Skeletal muscle tissue (tissue), 4 donors: ENCODE data around the gene IRAK1. TPM values are rescaled to one million over a fixed set of nuclear protein-coding genes. Genes with fewer than 3 reads are reported as not detected.

Experiments used
- H3K27ac ChIP-seq: one replicate; pipeline ENCODE4 v1.7.0; 2013; ENCODE audit warnings: mild to moderate bottlenecking, low read depth, low read length, inconsistent platforms
- H3K27me3 ChIP-seq, 3 donors: one replicate each; pipeline ENCODE4 v1.7.0; 2013; ENCODE audit warnings: low read length in 3 of 3; ENCODE audit not compliant: control insufficient read depth in 3 of 3, insufficient read depth in 3 of 3
- H3K36me3 ChIP-seq, 3 donors: one replicate each; pipeline ENCODE4 v1.7.0; 2013; ENCODE audit warnings: low read length in 3 of 3; ENCODE audit not compliant: control insufficient read depth in 3 of 3, insufficient read depth in 3 of 3
- H3K4me1 ChIP-seq, 3 donors: one replicate each; pipeline ENCODE4 v1.7.0; 2013; ENCODE audit warnings: low read length in 3 of 3, mild to moderate bottlenecking in 3 of 3; ENCODE audit not compliant: control insufficient read depth in 3 of 3, insufficient read depth in 3 of 3
- H3K4me3 ChIP-seq, 3 donors: one replicate each; pipeline ENCODE4 v1.7.0; 2013; ENCODE audit warnings: low read length in 3 of 3
- H3K9ac ChIP-seq, 3 donors: one replicate each; pipeline ENCODE4 v1.7.0; 2013; ENCODE audit warnings: low read length in 3 of 3, mild to moderate bottlenecking in 3 of 3, moderate library complexity in 2 of 3, low read depth in 1 of 3
- H3K9me3 ChIP-seq, 3 donors: one replicate each; pipeline ENCODE4 v1.7.0; 2013; ENCODE audit warnings: low read length in 3 of 3; ENCODE audit not compliant: control insufficient read depth in 3 of 3
- total RNA-seq: library from RNA; depleted of rRNA; stranded (reverse); fragments of >200 nt; gene quantifications from one replicate; pipeline ENCODE4 v1.2.3, GENCODE V29; 2014
- donor health status: Osteomylitis.

IRAK1 gene
- total RNA-seq, 1 donor from 2014 or later = 11.0 TPM

GRCh38 chrX:153968255-153968654 lies 51.4 kb downstream of the IRAK1 start:
- Histone ChIP-seq H3K9me3 (no peaks in the 10 kb centered on the region), H3K9ac (peak overlapping the region; percentile 70 to 81 (median 73)), H3K27ac (peak overlapping the region; percentile 83), H3K36me3 (peaks cover 0 to 7% (median 2%) of the 10 kb centered on the region in 3 donors), H3K27me3 (no peaks in the 10 kb centered on the region), H3K4me3 (peak overlapping the region; percentile 61 to 93 (median 88)), H3K4me1 (peaks cover 52 to 66% (median 54%) of the 10 kb centered on the region in 3 donors)

GRCh38 chrX:153967536-153968224 lies 52.0 kb downstream of the IRAK1 start:
- no peaks in the 10 kb centered on the region for H3K9me3 ChIP-seq
- H3K4me3 ChIP-seq = peak overlapping the region; percentile 61 to 93 (median 88)
- peaks cover 52 to 65% (median 54%) of the 10 kb centered on the region in 3 donors for H3K4me1 ChIP-seq
- H3K27me3 ChIP-seq = no peaks in the 10 kb centered on the region
- H3K36me3 ChIP-seq = peaks cover 0 to 13% (median 5%) of the 10 kb centered on the region in 3 donors
- H3K9ac ChIP-seq = peak overlapping the region; percentile 70 to 81 (median 73)
- H3K27ac ChIP-seq = peak overlapping the region; percentile 83

- Histone ChIP-seq H3K4me1 (peaks cover 52 to 65% (median 54%) of the 10 kb centered on the region in 3 donors), H3K27ac (peak overlapping the region; percentile 83), H3K9ac (peak overlapping the region in 2 of 3 donors; percentile 73 to 81), H3K4me3 (peak overlapping the region; percentile 54 to 93 (median 59)), H3K36me3 (peaks cover 5 to 19% (median 11%) of the 10 kb centered on the region in 3 donors), H3K27me3 (no peaks in the 10 kb centered on the region), H3K9me3 (no peaks in the 10 kb centered on the region)
Measured at GRCh38 chrX:153966841-153967535, 52.7 kb downstream of the IRAK1 start.

- Histone ChIP-seq H3K4me1 (peaks cover 52 to 65% (median 54%) of the 10 kb centered on the region in 3 donors), H3K9ac (peak overlapping the region; percentile 57 to 81 (median 73)), H3K9me3 (no peaks in the 10 kb centered on the region), H3K27me3 (no peaks in the 10 kb centered on the region), H3K27ac (peak overlapping the region; percentile 83), H3K4me3 (peak overlapping the region; percentile 54 to 93 (median 59)), H3K36me3 (peaks cover 12 to 26% (median 16%) of the 10 kb centered on the region in 3 donors)
Measured at GRCh38 chrX:153966283-153966688, 53.4 kb downstream of the IRAK1 start.

- Histone ChIP-seq H3K27me3 (no peaks in the 10 kb centered on the region), H3K9me3 (no peaks in the 10 kb centered on the region), H3K36me3 (peaks cover 20 to 35% (median 21%) of the 10 kb centered on the region in 3 donors), H3K27ac (peak overlapping the region; percentile 83), H3K4me1 (peaks cover 52 to 61% (median 54%) of the 10 kb centered on the region in 3 donors), H3K9ac (peak overlapping the region in 1 of 3 donors; percentile 50), H3K4me3 (no peak overlapping the region)
Measured at GRCh38 chrX:153965406-153965805, 54.3 kb downstream of the IRAK1 start.

DNA sequence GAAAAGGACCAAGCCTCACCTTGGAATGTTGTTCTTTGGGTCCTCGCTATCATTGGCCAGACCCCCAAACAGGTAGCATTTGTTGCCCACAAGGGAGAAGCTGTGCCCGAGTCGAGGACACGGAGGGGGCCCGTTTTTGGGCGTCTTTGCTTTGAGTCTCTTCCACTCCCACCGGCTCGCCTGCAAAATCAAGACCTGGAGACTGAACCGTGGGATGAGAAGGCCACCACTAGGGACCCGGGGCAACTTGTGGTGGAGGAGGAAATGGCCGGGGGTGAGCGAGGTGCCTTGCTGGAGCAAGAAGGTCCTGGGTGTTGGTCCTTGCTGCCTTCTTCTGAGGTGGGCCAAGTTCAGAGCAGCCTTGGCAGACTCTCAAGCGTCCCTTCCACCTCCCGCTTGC lies 55.6 kb downstream of the IRAK1 start:
- H3K27ac ChIP-seq = no peak overlapping the region
- H3K27me3 ChIP-seq = no peaks in the 10 kb centered on the region
- peaks cover 46 to 53% (median 47%) of the 10 kb centered on the region in 3 donors for H3K4me1 ChIP-seq
- H3K4me3 ChIP-seq = no peak overlapping the region
- H3K9me3 ChIP-seq = no peaks in the 10 kb centered on the region
- H3K9ac ChIP-seq = no peak overlapping the region
- H3K36me3 ChIP-seq = peaks cover 32 to 46% (median 33%) of the 10 kb centered on the region in 3 donors

DNA sequence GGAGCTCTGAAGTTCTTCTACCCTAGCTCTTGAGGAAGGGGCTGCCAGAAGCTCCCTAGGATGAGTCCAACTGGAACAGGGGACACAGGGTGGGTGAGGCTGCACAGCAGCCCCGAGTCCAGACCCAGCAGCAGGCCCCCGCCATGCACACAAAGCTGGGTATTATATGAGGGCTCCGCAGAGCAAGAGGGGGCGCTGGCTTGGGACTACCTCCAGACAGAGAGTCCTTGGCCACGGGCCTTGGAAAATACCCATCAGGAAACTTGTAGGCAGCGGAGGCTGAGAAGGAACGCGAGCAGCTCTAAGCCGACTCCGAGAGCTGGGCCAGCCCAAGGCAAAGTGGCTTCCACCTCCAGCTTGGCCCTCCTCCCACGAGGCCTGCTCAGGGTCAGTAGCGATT lies 56.2 kb downstream of the IRAK1 start:
- peaks cover 42 to 47% (median 44%) of the 10 kb centered on the region in 3 donors for H3K4me1 ChIP-seq
- no peaks in the 10 kb centered on the region for H3K27me3 ChIP-seq
- H3K4me3 ChIP-seq = no peak overlapping the region
- no peak overlapping the region for H3K27ac ChIP-seq
- H3K36me3 ChIP-seq = peaks cover 37 to 51% (median 38%) of the 10 kb centered on the region in 3 donors
- no peaks in the 10 kb centered on the region for H3K9me3 ChIP-seq
- peak overlapping the region in 1 of 3 donors; percentile 8 for H3K9ac ChIP-seq

DNA sequence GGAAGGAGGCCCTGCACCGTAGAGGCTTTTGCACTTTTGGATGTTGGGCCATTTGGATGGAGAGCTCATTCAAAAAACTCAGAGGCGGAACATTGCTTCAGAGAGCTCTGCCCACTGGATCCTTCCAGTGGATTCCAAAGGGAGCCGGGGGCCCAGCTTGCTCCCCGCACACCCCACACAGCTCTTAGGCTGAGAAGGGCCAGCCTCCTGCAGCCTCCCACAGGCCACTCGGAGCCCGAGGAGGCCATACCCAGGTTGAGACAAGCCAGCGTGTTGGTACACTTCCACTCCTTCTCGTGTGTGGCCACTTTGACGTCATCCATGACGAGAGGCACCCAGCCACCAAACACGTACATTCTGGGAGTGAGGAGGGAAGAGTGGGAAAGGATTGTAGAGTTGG lies 58.4 kb downstream of the IRAK1 start:
- Histone ChIP-seq H3K27ac (no peak overlapping the region), H3K9me3 (no peaks in the 10 kb centered on the region), H3K36me3 (peaks cover 57 to 70% (median 59%) of the 10 kb centered on the region in 3 donors), H3K4me1 (peaks cover 20 to 25% (median 21%) of the 10 kb centered on the region in 3 donors), H3K27me3 (no peaks in the 10 kb centered on the region), H3K9ac (no peak overlapping the region), H3K4me3 (no peak overlapping the region)

- no peak overlapping the region for H3K27ac ChIP-seq
- H3K9ac ChIP-seq = no peak overlapping the region
- H3K27me3 ChIP-seq = no peaks in the 10 kb centered on the region
- no peaks in the 10 kb centered on the region for H3K9me3 ChIP-seq
- H3K4me3 ChIP-seq = no peak overlapping the region
- H3K36me3 ChIP-seq = peaks cover 63 to 75% (median 64%) of the 10 kb centered on the region in 3 donors
- H3K4me1 ChIP-seq = peaks cover 15 to 20% (median 16%) of the 10 kb centered on the region in 3 donors
Measured at GRCh38 chrX:153960786-153961185, 58.9 kb downstream of the IRAK1 start.
